ENCODE results near the gene ZNF688. TPM values are rescaled to one million over a fixed set of nuclear protein-coding genes. Genes with fewer than 3 reads are reported as not detected.

The ZNF688 gene
- total RNA-seq, 1 donor from 2014 or later: 3.6 TPM

DNA sequence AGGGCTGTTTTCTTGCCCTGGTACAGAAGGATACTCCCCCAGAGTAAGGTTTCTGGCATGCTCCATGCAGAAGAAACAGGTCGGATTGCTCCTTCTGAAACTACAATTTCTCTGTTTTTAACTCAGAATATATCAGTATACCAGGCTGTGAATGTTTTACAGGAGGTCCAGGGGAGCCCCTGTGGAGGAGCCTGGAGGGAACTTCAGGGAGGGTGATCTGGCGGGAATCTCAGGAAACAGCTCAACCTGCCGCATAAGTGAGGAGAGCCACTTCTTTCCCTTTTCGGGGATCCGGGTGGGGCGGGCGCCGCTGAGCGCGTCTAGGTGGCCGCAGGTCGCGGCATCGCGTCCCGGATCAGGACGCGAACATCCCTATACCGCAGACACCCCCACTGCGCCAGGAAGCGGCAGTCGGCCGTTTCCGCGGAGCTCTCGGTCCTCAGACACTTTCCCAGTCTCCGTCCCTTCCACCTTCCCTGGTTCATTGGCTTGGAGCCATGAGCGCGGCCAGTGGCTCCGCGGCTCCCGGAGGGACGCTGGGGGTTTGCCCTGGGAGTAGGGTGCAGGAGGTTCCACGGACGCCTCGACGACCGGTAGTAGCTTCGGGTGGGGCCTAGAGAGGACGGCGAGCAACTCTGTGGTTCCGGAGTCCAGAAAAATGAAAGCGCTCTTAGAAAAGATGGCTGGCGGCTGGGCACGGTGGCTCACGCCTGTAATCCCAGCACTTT, 10.3 kb downstream of the ZNF688 start:
- Histone ChIP-seq H3K9ac (no peak overlapping the region), H3K27ac (no peak overlapping the region), H4K20me1 (ENCODE audit: low read depth) (no peaks in the 10 kb centered on the region), H3K4me3 (no peak overlapping the region), H3F3A (ENCODE audit: low read depth) (peaks cover 24% of the 10 kb centered on the region), H3K36me3 (no peaks in the 10 kb centered on the region), H2AFZ (replicated peaks) (peak overlapping the region; percentile 60), H3K9me3 (ENCODE audit: low read depth) (no peaks in the 10 kb centered on the region), H3K79me2 (ENCODE audit: low read depth) (peaks cover 15% of the 10 kb centered on the region), H3K27me3 (peaks cover 15% of the 10 kb centered on the region), H3K4me2 (peak overlapping the region; percentile 52), H3K4me1 (no peaks in the 10 kb centered on the region)
- peak overlapping the region; percentile 38 for H3K4me3 Mint-ChIP-seq
- H3K27me3 Mint-ChIP-seq (ENCODE audit: insufficient read depth, low read depth): peaks cover 7% of the 10 kb centered on the region
- DNase-seq (ENCODE audit: low spot score): peak; percentile 16
- H3K36me3 Mint-ChIP-seq: peaks cover 2% of the 10 kb centered on the region
- H3K9me3 Mint-ChIP-seq: peaks cover 2% of the 10 kb centered on the region
- H3K4me1 Mint-ChIP-seq: peaks cover 14% of the 10 kb centered on the region
- TF ChIP-seq EZH2 (IDR thresholded peaks at IDR 0.05) (no peak), EZH2phosphoT487 (IDR thresholded peaks at IDR 0.05) (no peak)
- TF ChIP-seq, protein P1, sequence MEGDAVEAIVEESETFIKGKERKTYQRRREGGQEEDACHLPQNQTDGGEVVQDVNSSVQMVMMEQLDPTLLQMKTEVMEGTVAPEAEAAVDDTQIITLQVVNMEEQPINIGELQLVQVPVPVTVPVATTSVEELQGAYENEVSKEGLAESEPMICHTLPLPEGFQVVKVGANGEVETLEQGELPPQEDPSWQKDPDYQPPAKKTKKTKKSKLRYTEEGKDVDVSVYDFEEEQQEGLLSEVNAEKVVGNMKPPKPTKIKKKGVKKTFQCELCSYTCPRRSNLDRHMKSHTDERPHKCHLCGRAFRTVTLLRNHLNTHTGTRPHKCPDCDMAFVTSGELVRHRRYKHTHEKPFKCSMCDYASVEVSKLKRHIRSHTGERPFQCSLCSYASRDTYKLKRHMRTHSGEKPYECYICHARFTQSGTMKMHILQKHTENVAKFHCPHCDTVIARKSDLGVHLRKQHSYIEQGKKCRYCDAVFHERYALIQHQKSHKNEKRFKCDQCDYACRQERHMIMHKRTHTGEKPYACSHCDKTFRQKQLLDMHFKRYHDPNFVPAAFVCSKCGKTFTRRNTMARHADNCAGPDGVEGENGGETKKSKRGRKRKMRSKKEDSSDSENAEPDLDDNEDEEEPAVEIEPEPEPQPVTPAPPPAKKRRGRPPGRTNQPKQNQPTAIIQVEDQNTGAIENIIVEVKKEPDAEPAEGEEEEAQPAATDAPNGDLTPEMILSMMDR (IDR thresholded peaks at IDR 0.05): no peak
- H3K27ac Mint-ChIP-seq: no peak overlapping the region

DNA sequence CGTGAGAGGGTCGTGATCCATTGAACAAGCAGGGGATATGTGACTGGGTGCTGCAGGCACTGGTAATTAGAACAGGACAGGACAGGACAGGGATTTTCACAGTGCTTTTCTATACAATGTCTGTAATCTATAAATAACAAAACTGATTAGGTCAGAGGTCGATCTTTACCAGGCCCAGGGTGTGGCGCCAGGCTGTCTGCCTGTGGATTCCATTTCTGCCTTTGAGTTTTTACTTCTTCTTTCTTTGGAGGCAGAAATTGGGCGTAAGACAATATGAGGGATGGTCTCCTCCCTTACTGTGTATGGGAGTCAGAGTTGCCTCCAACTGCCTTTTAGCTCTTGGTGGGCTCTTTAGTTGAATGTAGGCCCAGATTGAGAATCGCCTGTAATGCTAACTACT, 11.8 kb downstream of the ZNF688 start:
- H3K36me3 Mint-ChIP-seq: peaks cover 6% of the 10 kb centered on the region
- H2AFZ ChIP-seq (replicated peaks): no peak overlapping the region
- H3K27me3 Mint-ChIP-seq (ENCODE audit: insufficient read depth, low read depth): peaks cover 6% of the 10 kb centered on the region
- H3K79me2 ChIP-seq (ENCODE audit: low read depth): peaks cover 17% of the 10 kb centered on the region
- no peak overlapping the region for H3K4me2 ChIP-seq
- H3K9ac ChIP-seq: no peak overlapping the region
- H3K4me1 ChIP-seq: no peaks in the 10 kb centered on the region
- peak overlapping the region; percentile 90 for H3K27ac Mint-ChIP-seq
- TF ChIP-seq EZH2 (IDR thresholded peaks at IDR 0.05): no peak
- TF ChIP-seq, protein P1 (IDR thresholded peaks at IDR 0.05): no peak
- peaks cover 2% of the 10 kb centered on the region for H3K9me3 Mint-ChIP-seq
- no peaks in the 10 kb centered on the region for H3K9me3 ChIP-seq (ENCODE audit: low read depth)
- no peak overlapping the region for H3K27ac ChIP-seq
- H3K27me3 ChIP-seq: peaks cover 15% of the 10 kb centered on the region
- no peak overlapping the region for H3K4me3 ChIP-seq
- no peak for DNase-seq (ENCODE audit: low spot score)
- no peaks in the 10 kb centered on the region for H3K36me3 ChIP-seq
- H3K4me3 Mint-ChIP-seq: peak overlapping the region; percentile 66
- H3F3A ChIP-seq (ENCODE audit: low read depth): peaks cover 24% of the 10 kb centered on the region
- H4K20me1 ChIP-seq (ENCODE audit: low read depth): no peaks in the 10 kb centered on the region
- H3K4me1 Mint-ChIP-seq: peaks cover 18% of the 10 kb centered on the region

DNA sequence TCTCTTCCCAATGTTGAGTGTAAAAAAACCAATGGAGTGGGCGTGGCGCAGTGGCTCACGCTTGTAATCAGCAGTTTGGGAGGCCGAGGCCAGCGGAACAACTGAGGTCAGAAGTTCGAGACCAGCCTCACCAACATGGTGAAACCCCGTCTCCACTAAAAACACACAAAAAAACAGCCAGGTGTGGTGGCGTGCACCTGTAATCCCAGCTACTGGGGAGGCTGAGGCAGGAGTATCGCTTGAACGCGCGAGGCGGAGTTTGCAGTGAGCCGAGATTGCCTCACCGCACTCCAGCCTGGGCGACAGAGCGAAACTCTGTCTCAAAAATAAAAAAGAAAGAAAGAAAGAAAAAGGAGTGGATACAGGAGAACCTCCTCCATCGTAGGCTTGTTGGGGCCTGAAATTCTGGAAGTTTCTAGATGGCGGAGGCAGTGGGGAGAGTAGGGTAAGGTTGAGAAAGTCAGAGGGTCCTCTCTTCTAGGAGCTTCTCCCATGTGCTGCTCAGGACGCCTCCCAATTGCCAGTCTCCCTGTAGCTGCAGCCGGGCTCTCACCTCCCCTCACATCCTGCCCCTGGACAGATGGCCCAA, 12.6 kb downstream of the ZNF688 start:
- no peak for DNase-seq (ENCODE audit: low spot score)
- Mint-ChIP-seq H3K27me3 (ENCODE audit: insufficient read depth, low read depth) (peaks cover 6% of the 10 kb centered on the region), H3K4me1 (peaks cover 18% of the 10 kb centered on the region), H3K9me3 (peaks cover 2% of the 10 kb centered on the region), H3K27ac (peak overlapping the region; percentile 99), H3K4me3 (peak overlapping the region; percentile 89), H3K36me3 (peaks cover 12% of the 10 kb centered on the region)
- Histone ChIP-seq H3K4me2 (peak overlapping the region; percentile 81), H3F3A (ENCODE audit: low read depth) (peaks cover 24% of the 10 kb centered on the region), H3K27me3 (peaks cover 15% of the 10 kb centered on the region), H3K4me3 (peak overlapping the region; percentile 94), H3K4me1 (no peaks in the 10 kb centered on the region), H4K20me1 (ENCODE audit: low read depth) (no peaks in the 10 kb centered on the region), H3K36me3 (no peaks in the 10 kb centered on the region), H3K27ac (no peak overlapping the region), H3K9me3 (ENCODE audit: low read depth) (no peaks in the 10 kb centered on the region), H3K9ac (no peak overlapping the region), H2AFZ (replicated peaks) (peak overlapping the region; percentile 31), H3K79me2 (ENCODE audit: low read depth) (peaks cover 22% of the 10 kb centered on the region)
- TF ChIP-seq EZH2phosphoT487 (IDR thresholded peaks at IDR 0.05): no peak
- no peak for TF ChIP-seq EZH2 (IDR thresholded peaks at IDR 0.05)
- TF ChIP-seq, protein P1 (IDR thresholded peaks at IDR 0.05): no peak
